COR-L47 (cell line): ENCODE data around the gene CIAO2A.

Experiments used
- DNase-seq: peaks from one replicate; lab custom pipeline; 2025; lab: John Stamatoyannopoulos, UW

The CIAO2A gene

GRCh38 chr15:64044300-64045100 is 49.1 kb downstream of the CIAO2A start:
- no peak for DNase-seq

GRCh38 chr15:64038878-64039610 is 54.6 kb downstream of the CIAO2A start:
- DNase-seq: no peak

- DNase-seq: no peak
Measured at GRCh38 chr15:64037966-64038365, 55.7 kb downstream of the CIAO2A start.

- DNase-seq: no peak
Measured at GRCh38 chr15:64037116-64037515, 56.5 kb downstream of the CIAO2A start.

GRCh38 chr15:64035525-64035924 is 58.1 kb downstream of the CIAO2A start:
- no peak for DNase-seq

- DNase-seq: no peak
Measured at GRCh38 chr15:64034519-64034918, 59.1 kb downstream of the CIAO2A start.

GRCh38 chr15:64032329-64032728 is 61.3 kb downstream of the CIAO2A start:
- DNase-seq: no peak

- no peak for DNase-seq
Measured at GRCh38 chr15:64030123-64030522, 63.5 kb downstream of the CIAO2A start.

GRCh38 chr15:64029633-64030032 is 64.0 kb downstream of the CIAO2A start:
- DNase-seq: no peak

GRCh38 chr15:64029110-64029509 is 64.5 kb downstream of the CIAO2A start:
- DNase-seq: no peak

- no peak for DNase-seq
Measured at GRCh38 chr15:64026591-64026990, 67.0 kb downstream of the CIAO2A start.

GRCh38 chr15:64024172-64025050 is 69.2 kb downstream of the CIAO2A start:
- DNase-seq: no peak

GRCh38 chr15:64023220-64023619 is 70.4 kb downstream of the CIAO2A start:
- DNase-seq: no peak

- DNase-seq: no peak
Measured at GRCh38 chr15:64022571-64022970, 71.1 kb downstream of the CIAO2A start.
